HepG2 (cell line): ENCODE data around the gene TOM1L2. TPM values are rescaled to one million over a fixed set of nuclear protein-coding genes. Genes with fewer than 3 reads are reported as not detected.

Experiments
- ARNT2 ChIP-seq: sonication (generic); formaldehyde crosslinking; IDR thresholded peaks from 2 replicates; pipeline ENCODE4 v1.8.0; 2022; ENCODE audit warnings: mild to moderate bottlenecking, low read depth, missing genetic modification reagents, moderate library complexity
- ATF2 ChIP-seq: sonication (generic); formaldehyde crosslinking; IDR thresholded peaks from 2 replicates; pipeline ENCODE4 v1.4.0; 2020; ENCODE audit warnings: missing genetic modification reagents
- EP300 ChIP-seq, 3 experiments: sonication (generic) in 1 of 3; formaldehyde crosslinking in 1 of 3; IDR thresholded peaks; 2 replicates each; pipeline versions ENCODE4 v1.5.1 to v1.6.1; 2011 to 2020; ENCODE audit warnings: low read depth in 2 of 3, low read length in 2 of 3, borderline replicate concordance in 1 of 3, improper control_type of control experiment in 1 of 3, mild to moderate bottlenecking in 1 of 3, missing genetic modification reagents in 1 of 3, moderate library complexity in 1 of 3
- FOXA3 ChIP-seq: IDR thresholded peaks from 2 replicates; pipeline ENCODE4 v1.6.1; 2016; ENCODE audit warnings: missing genetic modification reagents, missing compliant biosample characterization
- LBX2 ChIP-seq: sonication (generic); formaldehyde crosslinking; IDR thresholded peaks from 2 replicates; pipeline ENCODE4 v1.5.0; 2020; ENCODE audit warnings: missing genetic modification reagents, mild to moderate bottlenecking, borderline replicate concordance
- MXD3 ChIP-seq: IDR thresholded peaks from 2 replicates; pipeline ENCODE4 v1.6.1; 2016; ENCODE audit warnings: mild to moderate bottlenecking, missing biosample characterization, missing genetic modification reagents
- PRMT3 ChIP-seq: sonication (generic); formaldehyde crosslinking; IDR thresholded peaks from 2 replicates; pipeline ENCODE4 v1.8.1; 2022; ENCODE audit warnings: low read depth, mild to moderate bottlenecking, moderate library complexity, missing genetic modification reagents, borderline replicate concordance
- RXRB ChIP-seq: IDR thresholded peaks from 2 replicates; pipeline ENCODE4 v1.6.1; 2016; ENCODE audit warnings: borderline replicate concordance, missing genetic modification reagents, missing compliant biosample characterization
- SOX5 ChIP-seq: IDR thresholded peaks from 2 replicates; pipeline ENCODE4 v1.6.1; 2016; ENCODE audit warnings: borderline replicate concordance
- TAF1 ChIP-seq: sonication (generic); formaldehyde crosslinking; IDR thresholded peaks from 2 replicates; pipeline ENCODE4 v1.4.0; 2020; ENCODE audit warnings: missing genetic modification reagents
- USF2 ChIP-seq, 2 experiments: sonication (generic) in 1 of 2; formaldehyde crosslinking in 1 of 2; IDR thresholded peaks; 2 replicates each; pipeline versions ENCODE4 v1.5.1 to v1.6.1; 2011 to 2020; ENCODE audit warnings: borderline replicate concordance in 1 of 2, low read depth in 1 of 2, low read length in 1 of 2, mild to moderate bottlenecking in 1 of 2, missing genetic modification reagents in 1 of 2, moderate library complexity in 1 of 2
- ZNF564 ChIP-seq: sonication (generic); formaldehyde crosslinking; IDR thresholded peaks from 2 replicates; pipeline ENCODE4 v1.8.1; 2023; ENCODE audit warnings: mild to moderate bottlenecking, missing genetic modification reagents
- polyA plus RNA-seq, 8 experiments: library from polyadenylated mRNA; depleted of rRNA in 3 of 8; stranded (reverse) in 7 of 8; unstranded in 1 of 8; fragments of >200 nt; fragmentation: Illumina TruSeq in 4 of 8; extraction: Trizol in 4 of 8; gene quantifications; 2 replicates each; pipeline versions ENCODE4 v1.2.1 to v1.2.3, GENCODE V29; 2011 to 2016; ENCODE audit warnings: low read depth in 4 of 8, missing spikeins in 1 of 8, mixed read lengths in 1 of 8; ENCODE audit not compliant: insufficient read depth in 1 of 8
- total RNA-seq, 5 experiments: library from RNA; depleted of rRNA; stranded (reverse); fragments of >200 nt; fragmentation: Illumina TruSeq; extraction: Trizol; gene quantifications; 2 replicates each; pipeline ENCODE4 v1.2.3, GENCODE V29; 2016; ENCODE audit warnings: low read depth in 1 of 5
- TF ChIP-seq, protein P1 (sequence below): IDR thresholded peaks from 2 replicates; pipeline ENCODE4 v1.6.1; 2016; ENCODE audit warnings: mild to moderate bottlenecking
- TF ChIP-seq, protein P2 (sequence below): IDR thresholded peaks from 2 replicates; pipeline ENCODE4 v1.6.1; 2016; ENCODE audit warnings: control low read depth

TOM1L2 gene
- total and polyA plus RNA-seq, 2 of the 13 experiments (the other 11 are each of a cell fraction or from before 2014, with no cell fraction given), result 4.7 to 7.4 TPM

DNA sequence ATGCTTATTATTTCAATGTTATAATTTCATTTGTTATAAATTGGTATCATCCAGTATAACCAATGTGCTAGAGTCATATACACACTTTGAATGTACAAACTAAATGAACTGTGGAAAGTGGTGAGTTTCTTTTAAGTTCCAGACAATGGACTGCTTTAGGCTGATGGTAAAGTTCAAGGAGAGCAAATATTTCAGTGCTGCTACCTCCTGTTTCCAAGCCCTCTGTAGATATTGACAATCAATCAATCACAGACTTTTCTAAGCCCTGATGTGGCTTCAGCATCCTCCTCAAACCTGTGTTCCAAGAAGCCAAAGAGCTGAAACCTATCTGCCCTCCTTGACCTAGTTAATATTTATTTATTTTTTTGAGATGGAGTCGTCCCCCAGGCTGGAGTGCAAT is 107.2 kb downstream of the TOM1L2 start (continued):
- TF ChIP-seq ARNT2 (CRISPR knock-in tag) (no peak), ZNF564 (no peak), PRMT3 (no peak), ATF2 (CRISPR knock-in tag) (no peak), LBX2 (CRISPR knock-in tag) (no peak), USF2 (IDR thresholded peaks at IDR 0.05; ENCODE audit: low read depth, low read length) (no peak), USF2 (CRISPR knock-in tag; IDR thresholded peaks at IDR 0.05; ENCODE audit: borderline replicate concordance) (no peak), RXRB (CRISPR knock-in tag) (peak; percentile 34; the same call in 1 of the 2 replicates), MXD3 (CRISPR knock-in tag) (no peak), FOXA3 (peak; percentile 57; the same call in 1 of the 2 replicates), TAF1 (no peak), EP300 (IDR thresholded peaks at IDR 0.05; ENCODE audit: low read depth in 2 of 2, low read length in 2 of 2) (peak in 1 of 2 experiments; percentile 58; a peak in 1 of 4 replicates), EP300 (CRISPR knock-in tag; IDR thresholded peaks at IDR 0.05; ENCODE audit: borderline replicate concordance) (no peak), SOX5 (peak; percentile 61; the same call in 1 of the 2 replicates)
- TF ChIP-seq, protein P1, sequence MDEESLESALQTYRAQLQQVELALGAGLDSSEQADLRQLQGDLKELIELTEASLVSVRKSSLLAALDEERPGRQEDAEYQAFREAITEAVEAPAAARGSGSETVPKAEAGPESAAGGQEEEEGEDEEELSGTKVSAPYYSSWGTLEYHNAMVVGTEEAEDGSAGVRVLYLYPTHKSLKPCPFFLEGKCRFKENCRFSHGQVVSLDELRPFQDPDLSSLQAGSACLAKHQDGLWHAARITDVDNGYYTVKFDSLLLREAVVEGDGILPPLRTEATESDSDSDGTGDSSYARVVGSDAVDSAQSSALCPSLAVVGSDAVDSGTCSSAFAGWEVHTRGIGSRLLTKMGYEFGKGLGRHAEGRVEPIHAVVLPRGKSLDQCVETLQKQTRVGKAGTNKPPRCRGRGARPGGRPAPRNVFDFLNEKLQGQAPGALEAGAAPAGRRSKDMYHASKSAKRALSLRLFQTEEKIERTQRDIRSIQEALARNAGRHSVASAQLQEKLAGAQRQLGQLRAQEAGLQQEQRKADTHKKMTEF (CRISPR knock-in tag), result no peak
- TF ChIP-seq, protein P2, sequence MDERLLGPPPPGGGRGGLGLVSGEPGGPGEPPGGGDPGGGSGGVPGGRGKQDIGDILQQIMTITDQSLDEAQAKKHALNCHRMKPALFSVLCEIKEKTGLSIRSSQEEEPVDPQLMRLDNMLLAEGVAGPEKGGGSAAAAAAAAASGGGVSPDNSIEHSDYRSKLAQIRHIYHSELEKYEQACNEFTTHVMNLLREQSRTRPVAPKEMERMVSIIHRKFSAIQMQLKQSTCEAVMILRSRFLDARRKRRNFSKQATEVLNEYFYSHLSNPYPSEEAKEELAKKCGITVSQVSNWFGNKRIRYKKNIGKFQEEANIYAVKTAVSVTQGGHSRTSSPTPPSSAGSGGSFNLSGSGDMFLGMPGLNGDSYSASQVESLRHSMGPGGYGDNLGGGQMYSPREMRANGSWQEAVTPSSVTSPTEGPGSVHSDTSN (CRISPR knock-in tag), result peak; percentile 21; the same call in 1 of the 2 replicates
